ENCODE measurements around the gene MAGI2. TPM values are rescaled to one million over a fixed set of nuclear protein-coding genes. Genes with fewer than 3 reads are reported as not detected.
A peak's percentile ranks its signal among the peaks of the same experiment; 100 is the strongest.

The MAGI2 gene
- total and polyA plus RNA-seq, 2 experiments from 2014 or later: 16.8 to 24.7 TPM

DNA sequence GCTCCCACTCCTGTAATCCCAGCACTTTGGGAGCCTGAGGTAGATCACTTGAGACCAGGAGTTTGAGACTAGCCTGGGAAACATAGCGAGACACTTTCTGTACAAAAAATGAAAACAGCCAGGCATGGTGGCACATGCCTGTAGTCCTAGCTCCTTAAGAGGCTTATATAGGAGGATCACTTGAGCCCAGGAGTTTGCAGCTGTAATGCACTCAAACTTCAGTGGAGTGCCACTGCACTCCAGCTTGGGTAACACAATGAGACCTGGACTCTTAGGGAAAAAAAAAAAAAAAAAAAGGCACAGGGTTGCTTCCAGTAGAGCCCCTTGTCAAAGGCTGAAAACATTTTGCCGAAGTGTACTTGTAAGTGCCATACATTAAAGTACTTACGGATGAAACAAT, 1459.6 kb downstream of the MAGI2 start:
- TF ChIP-seq CTCF (IDR thresholded peaks at IDR 0.05; ENCODE audit: low read depth, low read length): no peak
- H3K27me3 ChIP-seq: no peaks in the 10 kb centered on the region
- DNase-seq (ENCODE audit: low read depth in 1 of 2, low spot score in 1 of 2): peak in 1 of 2 donors; percentile 11
- no peaks in the 10 kb centered on the region for H3K4me1 ChIP-seq (ENCODE audit: low read depth)
- H3K9me3 ChIP-seq (ENCODE audit: low read depth): no peaks in the 10 kb centered on the region
- H3K4me3 ChIP-seq: no peak overlapping the region
- no peaks in the 10 kb centered on the region for H3K36me3 ChIP-seq
- no peak overlapping the region for H3K27ac ChIP-seq

GRCh38 chr7:77991656-77992055, 1461.8 kb downstream of the MAGI2 start:
- Histone ChIP-seq H3K4me3 (no peak overlapping the region), H3K27me3 (no peaks in the 10 kb centered on the region), H3K9me3 (ENCODE audit: low read depth) (no peaks in the 10 kb centered on the region), H3K27ac (no peak overlapping the region), H3K4me1 (ENCODE audit: low read depth) (no peaks in the 10 kb centered on the region), H3K36me3 (no peaks in the 10 kb centered on the region)
- no peak for DNase-seq (ENCODE audit: low read depth in 1 of 2, low spot score in 1 of 2)
- no peak for TF ChIP-seq CTCF (IDR thresholded peaks at IDR 0.05; ENCODE audit: low read depth, low read length)

GRCh38 chr7:77989981-77990566, 1463.4 kb downstream of the MAGI2 start:
- DNase-seq (ENCODE audit: low read depth in 1 of 2, low spot score in 1 of 2): peak in 1 of 2 donors; percentile 12
- Histone ChIP-seq H3K27ac (no peak overlapping the region), H3K4me3 (no peak overlapping the region), H3K4me1 (ENCODE audit: low read depth) (no peaks in the 10 kb centered on the region), H3K9me3 (ENCODE audit: low read depth) (no peaks in the 10 kb centered on the region), H3K27me3 (no peaks in the 10 kb centered on the region), H3K36me3 (no peaks in the 10 kb centered on the region)
- TF ChIP-seq CTCF (IDR thresholded peaks at IDR 0.05; ENCODE audit: low read depth, low read length): no peak

DNA sequence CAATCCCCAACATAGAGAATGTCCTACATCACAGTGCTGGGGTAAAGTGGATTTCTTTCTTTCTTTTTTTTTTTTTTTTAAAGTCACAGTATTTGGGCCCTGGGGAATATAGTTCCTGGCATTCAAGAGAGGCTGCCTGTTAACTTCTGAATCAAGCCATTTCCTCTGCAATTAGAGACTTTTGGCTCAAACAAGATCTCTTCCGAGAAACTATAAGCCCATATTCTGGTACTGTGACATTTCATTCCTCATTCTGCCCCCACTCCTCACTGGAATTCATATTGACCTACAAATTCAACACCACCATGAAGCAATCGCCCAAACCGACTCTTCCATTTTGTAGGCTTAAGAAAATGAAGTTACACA, 1467.5 kb downstream of the MAGI2 start:
- TF ChIP-seq CTCF (IDR thresholded peaks at IDR 0.05; ENCODE audit: low read depth, low read length): no peak
- Histone ChIP-seq H3K4me3 (no peak overlapping the region), H3K4me1 (ENCODE audit: low read depth) (no peaks in the 10 kb centered on the region), H3K27me3 (no peaks in the 10 kb centered on the region), H3K9me3 (ENCODE audit: low read depth) (no peaks in the 10 kb centered on the region), H3K27ac (no peak overlapping the region), H3K36me3 (no peaks in the 10 kb centered on the region)
- peak in 1 of 2 donors; percentile 81 for DNase-seq (ENCODE audit: low read depth in 1 of 2, low spot score in 1 of 2)

GRCh38 chr7:77985232-77985973, 1468.1 kb downstream of the MAGI2 start:
- Histone ChIP-seq H3K27me3 (no peaks in the 10 kb centered on the region), H3K4me1 (ENCODE audit: low read depth) (no peaks in the 10 kb centered on the region), H3K27ac (no peak overlapping the region), H3K9me3 (ENCODE audit: low read depth) (no peaks in the 10 kb centered on the region), H3K4me3 (no peak overlapping the region), H3K36me3 (no peaks in the 10 kb centered on the region)
- peak in 1 of 2 donors; percentile 38 for DNase-seq (ENCODE audit: low read depth in 1 of 2, low spot score in 1 of 2)
- no peak for TF ChIP-seq CTCF (IDR thresholded peaks at IDR 0.05; ENCODE audit: low read depth, low read length)

Data from cardiac muscle cell (in vitro differentiated cells and primary cell).